HFF-Myc (cell line): Measurements from ENCODE around the gene NIPA2.
"Not testable (repeated sequence)": the region's sequence is repeated elsewhere in the genome, so short reads cannot be mapped to it uniquely, and the experiment has no call there.

Experiments
- DNase-seq: peaks from one replicate; pipeline ENCODE4 v3.0.0-alpha.2; 2011; ENCODE audit warnings: low read depth; ENCODE audit errors: extremely low read depth
- H3K4me3 ChIP-seq: replicated peaks from 2 replicates; pipeline ENCODE4 v1.5.1; 2011; ENCODE audit warnings: low read depth, mild to moderate bottlenecking, control low read depth, low read length
- TF ChIP-seq, protein P1 (sequence below): IDR thresholded peaks from 2 replicates; pipeline ENCODE4 v1.5.1; 2012; ENCODE audit warnings: mild to moderate bottlenecking, low read depth, low read length, control low read depth; ENCODE audit errors: missing control alignments

Gene NIPA2

DNA sequence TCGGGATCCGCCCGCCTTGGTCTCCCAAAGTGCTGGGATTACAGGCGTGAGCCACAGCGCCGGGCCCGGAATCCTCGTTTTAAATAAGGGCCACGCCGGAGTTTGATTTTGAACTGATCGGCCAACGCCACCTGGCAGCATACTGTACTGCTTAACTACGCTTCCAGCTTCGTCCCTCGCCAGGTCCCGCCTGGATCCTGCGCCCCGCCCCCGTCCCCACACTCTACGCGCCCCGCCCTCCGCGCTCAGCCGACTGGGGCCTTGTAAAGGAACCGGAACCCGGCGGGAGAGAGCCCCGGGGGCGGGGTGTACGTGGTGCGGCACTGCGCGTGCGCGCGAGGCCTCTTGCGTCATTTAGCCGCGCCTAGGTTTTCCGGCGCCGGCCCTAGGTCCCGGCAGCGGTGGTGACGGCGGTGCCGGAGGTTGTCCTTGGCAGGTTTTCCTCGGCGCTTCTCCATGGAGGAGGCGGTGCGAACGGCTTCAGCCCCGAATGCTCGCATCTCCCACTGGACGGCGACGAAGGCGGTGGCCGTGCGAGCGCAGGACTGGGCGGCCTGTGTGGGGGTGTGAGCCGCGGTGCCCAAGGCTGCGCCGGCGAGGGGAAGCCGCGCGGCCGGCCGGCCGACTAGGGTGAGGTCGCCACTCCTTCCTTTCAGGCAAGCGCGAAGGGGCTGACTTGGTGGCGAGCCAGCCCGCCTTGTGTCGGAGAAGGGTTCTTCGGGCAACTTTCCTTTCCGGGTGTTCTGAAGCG is at the start of gene NIPA2:
NIPA2 (plus strand) TSS at position 375 of the 751 bp plus-strand sequence. CDS start 13,066 bp downstream, outside the sequence.
- TF ChIP-seq, protein P1, sequence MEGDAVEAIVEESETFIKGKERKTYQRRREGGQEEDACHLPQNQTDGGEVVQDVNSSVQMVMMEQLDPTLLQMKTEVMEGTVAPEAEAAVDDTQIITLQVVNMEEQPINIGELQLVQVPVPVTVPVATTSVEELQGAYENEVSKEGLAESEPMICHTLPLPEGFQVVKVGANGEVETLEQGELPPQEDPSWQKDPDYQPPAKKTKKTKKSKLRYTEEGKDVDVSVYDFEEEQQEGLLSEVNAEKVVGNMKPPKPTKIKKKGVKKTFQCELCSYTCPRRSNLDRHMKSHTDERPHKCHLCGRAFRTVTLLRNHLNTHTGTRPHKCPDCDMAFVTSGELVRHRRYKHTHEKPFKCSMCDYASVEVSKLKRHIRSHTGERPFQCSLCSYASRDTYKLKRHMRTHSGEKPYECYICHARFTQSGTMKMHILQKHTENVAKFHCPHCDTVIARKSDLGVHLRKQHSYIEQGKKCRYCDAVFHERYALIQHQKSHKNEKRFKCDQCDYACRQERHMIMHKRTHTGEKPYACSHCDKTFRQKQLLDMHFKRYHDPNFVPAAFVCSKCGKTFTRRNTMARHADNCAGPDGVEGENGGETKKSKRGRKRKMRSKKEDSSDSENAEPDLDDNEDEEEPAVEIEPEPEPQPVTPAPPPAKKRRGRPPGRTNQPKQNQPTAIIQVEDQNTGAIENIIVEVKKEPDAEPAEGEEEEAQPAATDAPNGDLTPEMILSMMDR = no peak
- peak; percentile 88 for DNase-seq
- peak within 1 kb of the TSS; percentile 87 for H3K4me3 ChIP-seq

DNA sequence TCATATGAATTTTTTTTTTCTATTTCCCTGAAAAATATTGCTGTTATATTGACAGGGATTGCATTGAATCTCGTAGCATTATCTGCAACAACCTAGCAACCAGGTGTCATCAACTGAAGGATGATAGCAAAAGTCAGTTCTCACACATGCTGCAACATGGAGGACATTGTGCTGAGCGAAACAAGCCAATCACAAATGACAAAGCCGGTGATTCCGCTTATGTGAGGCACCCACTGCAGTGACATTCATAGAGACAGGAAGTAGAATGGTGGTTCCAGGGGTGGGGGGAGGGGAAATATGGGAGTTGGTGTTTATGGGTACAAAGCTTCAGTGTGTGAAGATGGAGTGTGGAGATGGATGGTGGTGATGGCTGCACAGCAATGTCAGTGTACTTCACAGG is 44.4 kb upstream of the NIPA2 start:
- TF ChIP-seq, protein P1 = no peak
- no peak overlapping the region for H3K4me3 ChIP-seq
- no peak for DNase-seq

DNA sequence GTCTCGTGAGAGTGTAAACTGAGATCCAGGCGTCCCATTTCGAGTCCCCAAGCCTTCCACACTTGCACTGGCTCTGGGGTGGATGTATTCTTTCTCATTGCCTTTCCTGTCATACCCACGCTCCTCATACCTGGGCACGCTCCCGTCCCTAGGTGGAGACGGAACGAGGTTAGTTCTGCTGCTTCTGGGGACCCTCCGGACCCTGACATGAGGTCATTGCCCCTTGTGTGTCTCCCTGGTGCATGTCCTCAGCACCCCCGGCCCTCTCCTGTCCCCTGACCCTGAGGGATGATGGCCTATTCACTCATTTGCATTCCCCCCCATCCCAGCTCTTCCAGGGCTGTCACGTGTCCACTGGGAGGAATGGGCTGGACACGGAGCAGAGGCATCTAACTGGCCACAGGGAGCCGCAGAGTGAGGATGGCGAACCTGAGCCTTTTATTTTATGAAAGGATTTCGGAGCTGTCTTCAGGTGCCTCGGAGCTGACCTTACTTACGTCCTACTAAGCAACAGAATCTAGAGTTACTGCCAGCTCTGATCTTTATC is 43.8 kb upstream of the NIPA2 start:
- DNase-seq = no peak
- H3K4me3 ChIP-seq = no peak overlapping the region
- TF ChIP-seq, protein P1 = no peak

DNA sequence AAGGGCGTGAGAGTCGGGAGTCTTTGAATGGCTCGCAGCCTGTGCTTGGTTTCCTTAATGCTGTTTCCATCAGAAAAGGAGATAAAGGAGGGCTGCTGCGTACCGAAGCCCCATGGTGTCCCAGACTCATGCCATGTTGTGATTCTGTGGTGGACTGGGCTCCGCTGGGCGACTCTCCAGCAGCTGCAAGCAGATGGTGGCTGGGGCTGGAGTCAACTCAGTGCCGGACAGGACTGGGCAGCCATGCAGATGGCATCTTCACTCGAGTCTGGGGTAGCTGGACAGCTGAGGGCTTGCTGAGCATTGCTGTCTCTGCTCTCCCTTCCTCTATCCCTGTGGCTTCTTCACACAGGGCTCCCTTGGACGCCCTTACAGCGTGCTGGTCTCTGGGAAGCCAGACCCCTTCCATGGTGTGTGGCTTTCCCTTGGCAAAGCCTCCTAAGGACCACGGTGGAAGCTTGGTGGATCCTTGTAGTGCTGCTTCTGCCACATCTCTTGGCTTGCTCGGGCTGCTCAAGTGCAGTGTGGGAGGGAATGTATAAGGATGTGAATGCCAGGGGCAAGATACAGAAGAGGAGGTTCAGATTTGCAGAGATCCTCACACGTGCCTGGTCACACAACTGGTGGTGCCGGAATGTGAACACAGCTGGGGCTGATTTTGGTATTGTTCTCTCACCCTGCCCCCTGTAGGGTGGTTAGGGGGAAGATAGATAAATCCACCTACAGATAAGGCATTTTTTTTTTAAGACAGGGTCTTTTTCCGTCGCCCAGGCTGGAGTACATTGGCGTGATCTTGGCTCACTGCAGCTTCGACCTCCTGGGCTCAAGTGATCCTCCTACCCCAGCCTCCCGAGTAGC is 43.0 kb upstream of the NIPA2 start:
- H3K4me3 ChIP-seq = no peak overlapping the region
- no peak for DNase-seq
- TF ChIP-seq, protein P1 = no peak

DNA sequence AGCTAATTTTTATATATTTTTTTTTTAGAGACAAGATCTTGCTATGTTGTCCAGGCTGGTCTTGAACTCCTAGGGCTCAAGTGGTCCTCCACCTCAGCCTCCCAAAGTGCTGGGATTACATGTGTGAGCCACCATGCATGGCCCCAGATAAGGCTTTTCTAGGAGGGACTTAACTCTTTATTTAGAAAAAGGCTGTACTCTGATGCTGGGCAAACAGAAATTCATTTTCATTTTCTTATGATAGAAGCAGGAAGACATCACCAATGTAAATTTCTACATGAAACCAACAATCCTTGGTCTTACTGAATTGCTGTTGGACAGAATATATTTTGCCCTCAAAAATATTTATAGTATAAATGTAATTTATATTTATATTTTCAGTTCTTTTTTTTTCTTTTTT is 42.4 kb upstream of the NIPA2 start:
- H3K4me3 ChIP-seq = no peak overlapping the region
- no peak for DNase-seq
- TF ChIP-seq, protein P1 = no peak

DNA sequence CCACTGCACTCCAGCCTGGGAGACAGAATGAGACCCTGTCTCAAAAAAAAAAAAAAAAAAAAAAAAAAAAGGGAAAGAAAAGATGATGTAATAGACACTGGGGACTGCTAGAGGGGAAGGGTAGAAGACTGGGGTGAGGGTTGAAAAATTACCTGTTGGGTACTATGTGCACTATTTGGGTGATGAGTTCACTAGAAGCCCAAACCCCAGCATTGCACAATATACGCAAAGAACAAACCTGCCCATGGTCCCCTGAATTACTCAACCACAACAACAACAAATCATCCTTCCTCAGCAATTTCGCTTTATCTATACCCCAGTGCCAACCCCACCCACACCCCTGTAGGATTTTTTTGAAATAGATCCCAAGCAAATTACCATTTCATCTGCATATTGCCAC is 38.6 kb upstream of the NIPA2 start:
- H3K4me3 ChIP-seq = no peak overlapping the region
- no peak for DNase-seq
- TF ChIP-seq, protein P1 = no peak

DNA sequence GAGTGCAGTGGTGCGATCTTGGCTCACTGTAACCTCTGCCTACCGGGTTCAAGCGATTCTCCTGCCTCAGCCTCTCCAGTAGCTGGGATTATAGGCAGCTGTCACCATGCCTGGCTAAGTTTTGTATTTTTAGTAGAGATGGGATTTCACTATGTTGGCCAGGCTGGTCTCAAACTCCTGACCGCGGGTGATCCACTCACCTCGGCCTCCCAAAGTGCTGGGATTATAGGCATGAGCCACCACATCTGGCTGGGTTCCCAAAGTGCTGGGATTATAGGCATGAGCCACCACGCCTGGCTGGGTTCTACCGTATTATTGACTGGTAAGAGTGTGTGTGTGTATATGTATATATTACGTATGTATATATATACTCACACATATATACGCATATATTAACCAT is 35.5 kb upstream of the NIPA2 start:
- H3K4me3 ChIP-seq = not testable (repeated sequence)

More for the DNA sequence above, 35.5 kb upstream of the NIPA2 start:
- DNase-seq = not testable (repeated sequence)
